ENCODE results near the gene NCKIPSD.
A peak's percentile ranks its signal among the peaks of the same experiment; 100 is the strongest.

Gene NCKIPSD

DNA sequence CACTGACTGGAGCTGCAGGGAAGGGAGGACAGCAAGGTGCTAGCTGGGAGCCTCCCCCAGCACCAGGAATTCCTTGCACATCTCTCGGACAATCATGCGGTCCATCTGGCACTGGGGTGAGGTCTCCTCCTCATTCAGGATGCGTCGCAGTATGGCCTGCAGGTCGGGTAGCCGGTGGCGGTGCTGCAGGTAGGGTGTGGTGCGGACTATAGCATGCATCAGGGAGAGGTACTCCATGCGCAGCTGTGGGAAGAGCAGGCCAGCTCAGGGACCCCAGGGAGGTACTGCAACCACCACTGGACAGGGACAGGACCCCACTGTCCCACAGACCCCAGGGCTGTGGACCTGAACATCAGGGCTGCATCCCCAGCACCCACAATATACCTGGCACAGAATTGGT is 11.2 kb downstream of the NCKIPSD start:
- no peak for DNase-seq (ENCODE audit: low read depth)
- TF ChIP-seq, protein P1, sequence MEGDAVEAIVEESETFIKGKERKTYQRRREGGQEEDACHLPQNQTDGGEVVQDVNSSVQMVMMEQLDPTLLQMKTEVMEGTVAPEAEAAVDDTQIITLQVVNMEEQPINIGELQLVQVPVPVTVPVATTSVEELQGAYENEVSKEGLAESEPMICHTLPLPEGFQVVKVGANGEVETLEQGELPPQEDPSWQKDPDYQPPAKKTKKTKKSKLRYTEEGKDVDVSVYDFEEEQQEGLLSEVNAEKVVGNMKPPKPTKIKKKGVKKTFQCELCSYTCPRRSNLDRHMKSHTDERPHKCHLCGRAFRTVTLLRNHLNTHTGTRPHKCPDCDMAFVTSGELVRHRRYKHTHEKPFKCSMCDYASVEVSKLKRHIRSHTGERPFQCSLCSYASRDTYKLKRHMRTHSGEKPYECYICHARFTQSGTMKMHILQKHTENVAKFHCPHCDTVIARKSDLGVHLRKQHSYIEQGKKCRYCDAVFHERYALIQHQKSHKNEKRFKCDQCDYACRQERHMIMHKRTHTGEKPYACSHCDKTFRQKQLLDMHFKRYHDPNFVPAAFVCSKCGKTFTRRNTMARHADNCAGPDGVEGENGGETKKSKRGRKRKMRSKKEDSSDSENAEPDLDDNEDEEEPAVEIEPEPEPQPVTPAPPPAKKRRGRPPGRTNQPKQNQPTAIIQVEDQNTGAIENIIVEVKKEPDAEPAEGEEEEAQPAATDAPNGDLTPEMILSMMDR (conservative IDR thresholded peaks at IDR 0.05; ENCODE audit: low read depth, low read length), result no peak
- H3K4me3 ChIP-seq (ENCODE audit: low read length), result no peak overlapping the region

DNA sequence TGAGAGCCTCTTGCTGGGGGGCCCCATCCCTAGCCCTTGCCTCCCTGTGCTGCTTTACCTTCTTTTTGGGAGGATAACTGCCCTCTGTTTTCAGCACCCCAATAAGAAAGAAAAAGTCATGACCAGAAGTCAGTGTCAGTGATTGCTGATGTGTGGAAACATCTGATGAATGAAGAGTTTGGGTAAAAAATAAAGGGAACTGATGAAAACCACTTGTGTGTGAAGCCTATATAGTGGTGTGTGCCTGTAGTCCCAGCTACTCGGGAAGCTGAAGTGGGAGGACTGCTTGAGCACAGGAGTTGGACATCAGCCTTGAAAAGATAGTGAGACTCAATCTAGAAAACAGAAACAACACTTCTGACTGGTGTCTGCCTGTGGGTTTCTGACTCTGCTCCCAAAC is 13.2 kb downstream of the NCKIPSD start:
- no peak overlapping the region for H3K4me3 ChIP-seq (ENCODE audit: low read length)
- TF ChIP-seq, protein P1 (conservative IDR thresholded peaks at IDR 0.05; ENCODE audit: low read depth, low read length), result no peak
- DNase-seq (ENCODE audit: low read depth), result no peak

DNA sequence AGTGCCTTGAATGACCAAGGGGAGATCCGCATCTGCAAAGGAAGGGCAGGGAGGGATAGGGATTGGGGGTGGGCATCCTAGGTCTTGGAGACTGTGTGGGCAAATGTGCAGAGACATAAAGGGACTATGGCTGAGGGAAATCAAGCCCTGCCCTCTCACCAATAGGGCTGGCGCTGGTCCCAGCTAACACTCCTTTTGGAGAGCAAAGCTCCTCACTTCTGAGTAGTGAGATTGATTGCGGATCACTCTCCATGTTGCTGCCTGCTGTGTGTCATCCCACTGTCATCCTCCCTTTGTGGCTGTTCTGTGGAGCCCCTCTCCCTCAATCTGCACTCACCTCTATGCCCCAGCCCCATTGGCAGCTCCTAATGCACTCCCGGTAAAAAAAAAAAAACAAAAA is 20.8 kb downstream of the NCKIPSD start:
- no peak overlapping the region for H3K4me3 ChIP-seq (ENCODE audit: low read length)
- TF ChIP-seq, protein P1 (conservative IDR thresholded peaks at IDR 0.05; ENCODE audit: low read depth, low read length), result no peak
- DNase-seq (ENCODE audit: low read depth), result no peak

DNA sequence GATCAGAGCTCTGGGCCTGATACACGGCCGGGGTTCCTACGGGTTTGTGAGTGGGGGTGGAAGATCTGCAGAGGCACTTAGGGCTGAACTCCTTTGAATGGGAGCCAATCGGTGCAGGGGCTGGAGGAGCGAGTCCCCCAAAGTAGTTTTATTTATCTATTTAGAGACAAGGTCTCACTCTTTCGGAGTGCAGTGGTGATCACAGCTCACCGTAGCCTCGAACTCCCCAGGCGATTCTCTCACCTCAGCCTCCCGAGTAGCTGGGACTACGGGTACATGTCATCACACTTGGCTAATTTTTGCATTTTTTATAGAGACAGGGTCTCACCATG is 21.4 kb downstream of the NCKIPSD start:
- TF ChIP-seq, protein P1 (conservative IDR thresholded peaks at IDR 0.05; ENCODE audit: low read depth, low read length), result no peak
- H3K4me3 ChIP-seq (ENCODE audit: low read length), result no peak overlapping the region
- DNase-seq (ENCODE audit: low read depth), result no peak

DNA sequence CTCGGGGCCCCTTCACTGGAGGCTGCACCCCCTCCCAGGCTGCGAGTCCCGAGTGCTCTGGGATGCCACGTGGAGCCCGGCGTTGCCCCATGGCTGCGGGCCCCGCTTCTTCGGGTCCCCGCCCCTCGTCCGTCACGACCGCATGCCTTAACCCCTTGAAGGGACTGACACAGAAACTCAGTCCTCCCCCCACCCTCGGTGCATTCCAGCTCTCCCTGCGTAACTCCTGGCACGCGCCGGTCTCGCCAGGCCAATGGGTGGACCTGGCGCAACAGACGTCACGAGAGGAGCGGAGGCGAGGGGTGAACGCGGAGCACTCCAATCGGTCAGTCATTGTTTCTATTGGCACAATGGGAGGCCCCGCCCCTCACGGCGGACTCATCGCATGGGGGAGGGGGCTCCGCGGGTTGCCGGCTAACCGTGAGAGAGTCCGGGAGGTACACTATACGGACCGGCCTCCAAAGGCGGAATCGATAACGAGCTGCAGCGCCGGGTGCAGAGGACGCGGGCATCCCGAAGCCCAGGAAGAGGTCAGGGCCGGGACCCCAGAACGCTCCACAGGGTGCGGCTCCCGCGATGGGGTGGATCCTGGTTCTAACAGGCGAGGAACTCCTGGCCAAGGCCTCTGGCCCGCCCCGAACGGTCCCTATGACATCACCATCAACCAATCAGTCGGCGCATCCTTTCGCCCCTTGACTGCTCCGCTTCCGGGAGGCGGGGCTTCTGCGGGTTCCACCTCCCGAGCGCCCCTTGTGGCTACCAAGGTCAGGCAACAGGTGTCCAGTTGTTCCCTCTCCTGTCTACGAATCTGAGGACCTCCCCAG is 22.0 kb downstream of the NCKIPSD start:
- DNase-seq (ENCODE audit: low read depth), result peak; percentile 98
- H3K4me3 ChIP-seq (ENCODE audit: low read length), result peak overlapping the region; percentile 51
- TF ChIP-seq, protein P1 (conservative IDR thresholded peaks at IDR 0.05; ENCODE audit: low read depth, low read length), result peak; percentile 90

DNA sequence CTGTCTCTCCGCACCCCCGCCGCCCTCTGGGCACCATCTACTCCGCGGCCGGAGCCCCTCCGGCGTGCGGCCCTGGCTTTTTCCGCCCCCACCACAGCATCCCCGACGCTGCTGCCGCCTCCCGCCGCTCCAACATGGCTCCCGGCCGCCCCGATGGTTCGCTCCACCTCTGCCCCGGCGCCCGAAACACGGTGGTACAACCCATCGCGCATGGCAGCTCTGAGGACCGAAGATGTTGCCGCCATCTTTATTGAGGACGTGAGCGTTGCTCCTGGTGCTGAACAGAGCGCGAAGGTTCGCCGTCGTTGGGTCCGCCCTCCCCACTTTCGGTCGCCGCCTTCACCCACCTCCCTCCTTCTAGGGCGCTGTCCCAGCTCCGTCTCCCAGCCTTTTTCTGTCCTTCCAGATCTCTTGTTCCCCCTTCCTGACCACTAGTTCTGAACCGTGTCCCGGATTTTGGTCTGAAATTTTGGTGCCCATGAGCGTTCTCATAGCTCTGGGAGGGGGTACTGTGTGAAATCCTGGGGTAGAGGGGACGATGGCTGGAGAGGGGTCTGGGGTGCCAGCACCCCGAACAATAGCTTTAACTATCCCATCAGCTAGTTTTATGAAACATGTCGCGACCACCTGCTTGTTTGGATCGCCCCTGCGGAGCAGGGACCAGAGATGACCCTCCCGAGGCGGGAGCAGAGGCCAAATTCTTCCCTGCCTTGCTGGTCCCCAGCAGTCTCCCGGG is 22.8 kb downstream of the NCKIPSD start, which contains the start of gene CELSR3:
TSS of gene CELSR3 (minus strand) at position 134 of the 736 bp plus-strand sequence. CDS start 252 bp downstream, outside the sequence.
- H3K4me3 ChIP-seq (ENCODE audit: low read length), result peak within 1 kb of the TSS; percentile 51
- TF ChIP-seq, protein P1 (conservative IDR thresholded peaks at IDR 0.05; ENCODE audit: low read depth, low read length), result no peak
- DNase-seq (ENCODE audit: low read depth), result peak; percentile 75
